Endodermal cell (in vitro differentiated cells): ENCODE measurements around the gene COX7A1. TPM values are rescaled to one million over a fixed set of nuclear protein-coding genes. Genes with fewer than 3 reads are reported as not detected.

Experiments
- DNase-seq: peaks from one replicate; pipeline ENCODE4 v3.0.0-alpha.2; 2017
- H3K27ac ChIP-seq: 2 replicates; pipeline ENCODE4 v1.5.1; 2013; ENCODE audit warnings: mild to moderate bottlenecking, low read depth, low read length, moderate library complexity
- H3K27me3 ChIP-seq: 2 replicates; pipeline ENCODE4 v1.6.1; 2013; ENCODE audit warnings: mild to moderate bottlenecking, low read length, moderate library complexity; ENCODE audit not compliant: insufficient read depth, control insufficient read depth, poor library complexity, severe bottlenecking
- H3K36me3 ChIP-seq: 2 replicates; pipeline ENCODE4 v1.7.0; 2013; ENCODE audit warnings: mild to moderate bottlenecking, low read length, moderate library complexity; ENCODE audit not compliant: control insufficient read depth, insufficient read depth
- H3K4me1 ChIP-seq: one replicate; pipeline ENCODE4 v1.7.0; 2013; ENCODE audit warnings: low read length; ENCODE audit not compliant: control insufficient read depth, insufficient read depth
- H3K4me3 ChIP-seq: 2 replicates; pipeline ENCODE4 v1.5.1; 2013; ENCODE audit warnings: mild to moderate bottlenecking, low read length, moderate library complexity
- H3K9ac ChIP-seq: 2 replicates; pipeline ENCODE4 v1.6.1; 2013; ENCODE audit warnings: mild to moderate bottlenecking, low read length, moderate library complexity; ENCODE audit not compliant: poor library complexity, severe bottlenecking; ENCODE audit errors: extremely low read depth
- H3K9me3 ChIP-seq: 2 replicates; pipeline ENCODE4 v1.6.1; 2013; ENCODE audit warnings: mild to moderate bottlenecking, low read length, moderate library complexity; ENCODE audit not compliant: control insufficient read depth
- H3K27ac Mint-ChIP-seq: 2 replicates; pipeline ENCODE4 v1.8.0; 2020; ENCODE audit warnings: mixed read lengths
- H3K27me3 Mint-ChIP-seq: 2 replicates; pipeline ENCODE4 v1.8.0; 2021; ENCODE audit warnings: mild to moderate bottlenecking, mixed read lengths; ENCODE audit not compliant: insufficient read depth
- H3K36me3 Mint-ChIP-seq: 2 replicates; pipeline ENCODE4 v1.8.0; 2020; ENCODE audit warnings: low read depth, mixed read lengths
- H3K4me1 Mint-ChIP-seq: 2 replicates; pipeline ENCODE4 v1.8.0; 2020; ENCODE audit warnings: mixed read lengths
- H3K4me3 Mint-ChIP-seq: 2 replicates; pipeline ENCODE4 v1.8.0; 2020; ENCODE audit warnings: mild to moderate bottlenecking, moderate library complexity, mixed read lengths
- H3K9me3 Mint-ChIP-seq: 2 replicates; pipeline ENCODE4 v1.8.0; 2020; ENCODE audit warnings: mild to moderate bottlenecking, mixed read lengths
- WGBS, 2 experiments: methylation state at CpG; one replicate each; pipeline versions ENCODE4 v1.1.5 to v1.1.7; 2013; ENCODE audit warnings: missing lambda C conversion rate in 2 of 2, mixed read lengths in 1 of 2; ENCODE audit not compliant: insufficient coverage in 1 of 2, insufficient read length in 1 of 2; 5-methylcytosine and 5-hydroxymethylcytosine counted together
- total RNA-seq, 2 donors: library from RNA; stranded (reverse); fragmentation: NEBNext Ultra II Directional in 1 of 2; extraction: Animal tissue kit (Norgen Biotek cat#: 25700) in 1 of 2; gene quantifications; 2 replicates in 1 of 2; 3 replicates in 1 of 2; pipeline ENCODE4 v1.2.1, GENCODE V29; 2021
- TF ChIP-seq, protein P1 (sequence below): fragments of 200-600 bp; sonication (generic); conservative IDR thresholded peaks from 2 replicates; pipeline ENCODE4 v1.5.0; 2021; ENCODE audit warnings: antibody characterized with exemption, mild to moderate bottlenecking

Gene COX7A1
- total RNA-seq, 2 donors from 2014 or later = 1.4 to 2.4 TPM

GRCh38 chr19:36115453-36116343 lies 36.5 kb downstream of the COX7A1 start, which contains the start of gene TBCB:
TBCB (plus strand) TSS chr19:36115468; CDS start chr19:36115561, 93 bp downstream.
- peak within 1 kb of the TSS; percentile 94 for H3K4me3 Mint-ChIP-seq
- no peaks in the 10 kb centered on the region for H3K27me3 Mint-ChIP-seq
- H3K4me1 ChIP-seq = no peaks in the 10 kb centered on the region
- H3K4me3 ChIP-seq = peak within 1 kb of the TSS; percentile 97
- H3K27ac Mint-ChIP-seq = peak within 1 kb of the TSS; percentile 97
- peaks cover 19% of the 10 kb centered on the region for H3K4me1 Mint-ChIP-seq
- no peaks in the 10 kb centered on the region for H3K9me3 ChIP-seq
- no peak for DNase-seq
- H3K36me3 Mint-ChIP-seq = peaks cover 47% of the 10 kb centered on the region
- no peaks in the 10 kb centered on the region for H3K9me3 Mint-ChIP-seq
- no peaks in the 10 kb centered on the region for H3K27me3 ChIP-seq
- peaks cover 42% of the 10 kb centered on the region for H3K36me3 ChIP-seq
- H3K27ac ChIP-seq = peak within 1 kb of the TSS; percentile 70
- peak within 1 kb of the TSS; percentile 82 for H3K9ac ChIP-seq
- WGBS, 2 experiments = 5 to 54% methylated on average over 6 to 59 of the region's 59 CpGs
- TF ChIP-seq, protein P1, sequence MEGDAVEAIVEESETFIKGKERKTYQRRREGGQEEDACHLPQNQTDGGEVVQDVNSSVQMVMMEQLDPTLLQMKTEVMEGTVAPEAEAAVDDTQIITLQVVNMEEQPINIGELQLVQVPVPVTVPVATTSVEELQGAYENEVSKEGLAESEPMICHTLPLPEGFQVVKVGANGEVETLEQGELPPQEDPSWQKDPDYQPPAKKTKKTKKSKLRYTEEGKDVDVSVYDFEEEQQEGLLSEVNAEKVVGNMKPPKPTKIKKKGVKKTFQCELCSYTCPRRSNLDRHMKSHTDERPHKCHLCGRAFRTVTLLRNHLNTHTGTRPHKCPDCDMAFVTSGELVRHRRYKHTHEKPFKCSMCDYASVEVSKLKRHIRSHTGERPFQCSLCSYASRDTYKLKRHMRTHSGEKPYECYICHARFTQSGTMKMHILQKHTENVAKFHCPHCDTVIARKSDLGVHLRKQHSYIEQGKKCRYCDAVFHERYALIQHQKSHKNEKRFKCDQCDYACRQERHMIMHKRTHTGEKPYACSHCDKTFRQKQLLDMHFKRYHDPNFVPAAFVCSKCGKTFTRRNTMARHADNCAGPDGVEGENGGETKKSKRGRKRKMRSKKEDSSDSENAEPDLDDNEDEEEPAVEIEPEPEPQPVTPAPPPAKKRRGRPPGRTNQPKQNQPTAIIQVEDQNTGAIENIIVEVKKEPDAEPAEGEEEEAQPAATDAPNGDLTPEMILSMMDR = no peak

GRCh38 chr19:36114721-36115452 lies 37.4 kb downstream of the COX7A1 start, which contains the start of gene POLR2I:
POLR2I (minus strand) TSS chr19:36114875; CDS start chr19:36114856, 19 bp downstream.
- Mint-ChIP-seq H3K36me3 (peaks cover 42% of the 10 kb centered on the region), H3K9me3 (no peaks in the 10 kb centered on the region), H3K27ac (peak within 1 kb of the TSS; percentile 97), H3K4me3 (peak within 1 kb of the TSS; percentile 94), H3K27me3 (no peaks in the 10 kb centered on the region), H3K4me1 (peaks cover 14% of the 10 kb centered on the region)
- H3K9ac ChIP-seq = peak within 1 kb of the TSS; percentile 82
- peak within 1 kb of the TSS; percentile 97 for H3K4me3 ChIP-seq
- WGBS, 2 experiments = 0% methylated on average over 39 to 60 of the region's 60 CpGs
- H3K27ac ChIP-seq = peak within 1 kb of the TSS; percentile 70
- no peaks in the 10 kb centered on the region for H3K9me3 ChIP-seq
- TF ChIP-seq, protein P1 = no peak
- H3K36me3 ChIP-seq = peaks cover 34% of the 10 kb centered on the region
- no peaks in the 10 kb centered on the region for H3K27me3 ChIP-seq
- no peaks in the 10 kb centered on the region for H3K4me1 ChIP-seq
- peak; percentile 100 for DNase-seq

- no peaks in the 10 kb centered on the region for H3K9me3 ChIP-seq
- peak overlapping the region; percentile 97 for H3K4me3 ChIP-seq
- no peaks in the 10 kb centered on the region for H3K27me3 Mint-ChIP-seq
- H3K4me1 ChIP-seq = no peaks in the 10 kb centered on the region
- peaks cover 13% of the 10 kb centered on the region for H3K4me1 Mint-ChIP-seq
- H3K9me3 Mint-ChIP-seq = no peaks in the 10 kb centered on the region
- 12 to 18% methylated on average over 21 to 48 of the region's 48 CpGs for WGBS, 2 experiments
- peak overlapping the region; percentile 97 for H3K27ac Mint-ChIP-seq
- H3K27me3 ChIP-seq = no peaks in the 10 kb centered on the region
- H3K36me3 Mint-ChIP-seq = peaks cover 35% of the 10 kb centered on the region
- H3K27ac ChIP-seq = no peak overlapping the region
- peaks cover 28% of the 10 kb centered on the region for H3K36me3 ChIP-seq
- TF ChIP-seq, protein P1 = peak; percentile 63
- H3K4me3 Mint-ChIP-seq = peak overlapping the region; percentile 94
- peak overlapping the region; percentile 82 for H3K9ac ChIP-seq
- DNase-seq = peak; percentile 82
Observed at GRCh38 chr19:36113894-36114720, 38.1 kb downstream of the COX7A1 start.
